VCaP (cell line): ENCODE data around the gene TTLL11.
A peak's percentile ranks its signal among the peaks of the same experiment; 100 is the strongest.
"Not testable (repeated sequence)": the region's sequence is repeated elsewhere in the genome, so short reads cannot be mapped to it uniquely, and the experiment has no call there.

Experiments used
- H3K27ac ChIP-seq: fragments of 450-650 bp; 2 replicates; pipeline ENCODE4 v1.5.1; 2017
- CTCF ChIP-seq: fragments of 450-650 bp; conservative IDR thresholded peaks from 2 replicates; pipeline ENCODE4 v1.5.1; 2017; ENCODE audit warnings: mild to moderate bottlenecking, moderate library complexity

The TTLL11 gene

GRCh38 chr9:122001491-122002201 lies 91.5 kb downstream of the TTLL11 start:
- no peak overlapping the region for H3K27ac ChIP-seq
- no peak for TF ChIP-seq CTCF

- not testable (repeated sequence) for H3K27ac ChIP-seq
Observed at GRCh38 chr9:122000526-122000925, 92.6 kb downstream of the TTLL11 start.

GRCh38 chr9:121999556-121999955 lies 93.6 kb downstream of the TTLL11 start:
- TF ChIP-seq CTCF = no peak
- H3K27ac ChIP-seq = no peak overlapping the region

GRCh38 chr9:121998513-121999049 lies 94.5 kb downstream of the TTLL11 start:
- no peak for TF ChIP-seq CTCF
- no peak overlapping the region for H3K27ac ChIP-seq

- TF ChIP-seq CTCF = no peak
Observed at GRCh38 chr9:121997791-121998190, 95.3 kb downstream of the TTLL11 start.

GRCh38 chr9:121996783-121997182 lies 96.3 kb downstream of the TTLL11 start:
- no peak overlapping the region for H3K27ac ChIP-seq
- TF ChIP-seq CTCF = no peak

More at GRCh38 chr9:121997791-121998190, 95.3 kb downstream of the TTLL11 start:
- no peak overlapping the region for H3K27ac ChIP-seq

GRCh38 chr9:121995997-121996396 lies 97.1 kb downstream of the TTLL11 start:
- TF ChIP-seq CTCF = no peak
- no peak overlapping the region for H3K27ac ChIP-seq

- peak overlapping the region; percentile 73 for H3K27ac ChIP-seq
- peak; percentile 88 for TF ChIP-seq CTCF
Observed at GRCh38 chr9:121992571-121993212, 100.4 kb downstream of the TTLL11 start.
